DMS 273 (cell line): ENCODE measurements around the gene INO80.

Experiments
- DNase-seq: peaks from one replicate; lab custom pipeline; 2025; ENCODE audit not compliant: unreplicated experiment; lab: John Stamatoyannopoulos, UW

INO80 gene

DNA sequence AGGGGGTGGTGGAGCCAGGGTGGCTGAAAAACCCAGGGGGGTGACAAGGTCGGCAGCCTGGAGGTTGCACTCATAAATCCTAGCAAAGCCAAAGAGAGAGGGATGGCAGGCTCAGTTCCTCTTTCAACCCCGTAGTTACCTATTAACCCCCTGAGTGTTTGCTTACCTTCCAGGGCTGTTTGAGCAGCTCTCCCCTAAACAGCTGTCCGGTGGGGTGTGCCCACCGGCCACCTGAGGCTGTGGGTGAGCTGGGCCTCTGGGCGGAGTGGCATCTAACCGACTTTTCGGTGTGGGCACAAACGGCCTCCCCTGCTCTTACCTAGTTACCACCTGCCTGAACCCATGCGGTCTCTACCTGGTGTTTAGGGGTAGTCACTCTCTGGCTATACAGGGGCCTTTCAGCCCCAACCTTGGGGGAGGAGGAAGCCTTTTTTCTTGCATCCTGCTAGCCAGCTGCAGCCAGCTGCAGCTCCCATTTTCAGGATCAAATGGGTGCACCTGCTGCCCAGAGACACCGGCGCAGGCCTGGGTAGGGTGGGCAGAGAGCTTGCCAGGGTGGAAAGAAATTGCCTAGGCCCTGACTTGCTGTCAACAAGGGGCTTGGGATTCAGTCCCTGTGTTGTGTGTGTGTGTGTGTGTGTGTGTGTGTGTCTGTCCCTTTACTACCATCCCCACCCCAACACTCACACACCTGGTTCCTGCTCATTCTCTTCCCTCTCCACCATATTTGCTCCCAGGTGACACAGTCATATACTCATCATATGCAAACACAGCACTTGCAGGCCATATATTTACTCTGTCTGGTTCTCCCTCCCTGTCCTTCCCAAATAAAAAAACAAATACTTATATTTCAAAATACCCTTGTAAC lies 183.2 kb downstream of the INO80 start:
- DNase-seq, result no peak

DNA sequence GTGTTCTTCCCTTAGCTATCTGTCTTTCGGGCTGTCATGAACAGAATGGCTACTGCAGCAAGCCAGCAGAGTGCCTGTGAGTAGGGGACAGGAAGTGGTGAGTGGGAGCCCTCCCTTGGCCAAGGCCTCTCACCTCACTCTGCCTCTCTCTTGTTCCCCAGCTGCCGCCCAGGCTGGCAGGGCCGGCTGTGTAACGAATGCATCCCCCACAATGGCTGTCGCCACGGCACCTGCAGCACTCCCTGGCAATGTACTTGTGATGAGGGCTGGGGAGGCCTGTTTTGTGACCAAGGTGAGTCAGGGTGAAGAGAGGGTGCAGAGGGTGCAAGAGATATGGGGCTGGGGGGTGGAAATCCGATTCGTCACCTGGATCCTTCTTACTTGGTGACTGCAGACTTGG lies 183.9 kb downstream of the INO80 start:
- DNase-seq, result peak; percentile 30

DNA sequence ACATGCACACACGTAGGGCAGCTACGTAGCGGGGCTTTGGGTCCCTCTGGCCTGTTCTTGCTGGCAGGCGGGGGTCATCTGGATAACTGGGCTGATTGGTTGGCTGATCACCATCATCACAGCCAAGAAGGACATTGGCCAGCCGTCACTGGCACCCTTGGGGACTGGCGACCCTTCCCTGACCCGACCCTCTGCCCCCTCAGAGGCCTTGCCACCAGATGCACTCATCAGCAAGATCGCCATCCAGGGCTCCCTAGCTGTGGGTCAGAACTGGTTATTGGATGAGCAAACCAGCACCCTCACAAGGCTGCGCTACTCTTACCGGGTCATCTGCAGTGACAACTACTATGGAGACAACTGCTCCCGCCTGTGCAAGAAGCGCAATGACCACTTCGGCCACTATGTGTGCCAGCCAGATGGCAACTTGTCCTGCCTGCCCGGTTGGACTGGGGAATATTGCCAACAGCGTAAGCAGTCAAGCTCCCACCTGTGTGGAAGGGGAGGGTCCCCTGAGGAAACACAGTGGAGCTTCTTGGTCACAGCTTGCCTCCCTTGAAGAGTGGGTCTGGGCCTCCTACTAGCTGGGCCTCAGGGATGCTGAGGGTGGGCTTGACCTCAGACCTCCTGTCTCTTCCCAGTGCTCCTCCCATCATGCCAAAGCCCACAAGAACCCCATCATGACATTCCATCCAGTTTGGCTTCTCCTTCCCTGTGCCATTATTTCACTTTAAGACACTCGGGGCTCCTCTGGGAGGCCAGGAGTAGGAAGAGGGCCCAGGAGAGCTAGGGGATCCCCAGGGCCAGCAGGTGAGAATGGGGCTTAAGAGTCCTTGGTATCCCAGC lies 184.6 kb downstream of the INO80 start:
- no peak for DNase-seq

DNA sequence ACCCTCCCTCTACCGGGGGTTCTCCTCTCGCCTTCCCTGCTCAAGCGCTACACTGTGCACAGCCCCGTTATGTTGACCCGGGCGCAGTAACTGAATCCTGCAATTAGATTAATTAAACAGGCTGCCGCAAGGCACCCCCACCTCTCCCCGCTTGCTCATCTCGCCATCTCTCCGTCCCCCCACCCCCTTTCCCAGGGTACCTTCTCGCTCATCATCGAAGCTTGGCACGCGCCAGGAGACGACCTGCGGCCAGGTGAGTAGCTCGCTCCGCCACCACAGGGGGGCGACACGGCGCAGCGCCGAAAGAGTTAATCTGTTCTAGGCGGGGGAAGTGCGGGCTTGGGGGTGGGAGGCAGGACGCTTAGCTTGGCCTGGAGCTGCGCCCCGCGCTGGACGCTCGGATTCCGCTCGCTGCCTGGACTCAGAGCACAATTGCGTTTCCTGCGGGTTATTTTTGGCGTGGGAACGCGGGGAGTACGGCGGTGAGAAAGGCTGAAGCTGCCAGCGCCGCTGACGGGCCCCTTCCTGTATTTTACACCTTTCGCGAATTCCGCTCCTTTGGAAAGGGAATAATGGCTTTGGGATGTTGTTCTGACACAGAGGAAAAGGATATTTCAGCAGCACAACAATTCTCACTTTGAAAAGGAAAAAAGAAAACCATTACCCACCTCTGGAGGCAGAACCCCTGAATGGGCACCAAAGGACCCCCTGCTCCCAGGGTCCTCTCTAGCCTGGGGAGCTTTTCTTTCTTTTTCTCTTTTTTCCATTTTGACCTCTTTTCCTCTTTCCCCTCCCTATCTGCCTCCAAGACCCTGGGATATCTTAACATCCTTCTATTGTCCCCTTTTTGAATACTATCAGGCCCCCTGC lies 185.4 kb downstream of the INO80 start:
- DNase-seq, result peak; percentile 67

DNA sequence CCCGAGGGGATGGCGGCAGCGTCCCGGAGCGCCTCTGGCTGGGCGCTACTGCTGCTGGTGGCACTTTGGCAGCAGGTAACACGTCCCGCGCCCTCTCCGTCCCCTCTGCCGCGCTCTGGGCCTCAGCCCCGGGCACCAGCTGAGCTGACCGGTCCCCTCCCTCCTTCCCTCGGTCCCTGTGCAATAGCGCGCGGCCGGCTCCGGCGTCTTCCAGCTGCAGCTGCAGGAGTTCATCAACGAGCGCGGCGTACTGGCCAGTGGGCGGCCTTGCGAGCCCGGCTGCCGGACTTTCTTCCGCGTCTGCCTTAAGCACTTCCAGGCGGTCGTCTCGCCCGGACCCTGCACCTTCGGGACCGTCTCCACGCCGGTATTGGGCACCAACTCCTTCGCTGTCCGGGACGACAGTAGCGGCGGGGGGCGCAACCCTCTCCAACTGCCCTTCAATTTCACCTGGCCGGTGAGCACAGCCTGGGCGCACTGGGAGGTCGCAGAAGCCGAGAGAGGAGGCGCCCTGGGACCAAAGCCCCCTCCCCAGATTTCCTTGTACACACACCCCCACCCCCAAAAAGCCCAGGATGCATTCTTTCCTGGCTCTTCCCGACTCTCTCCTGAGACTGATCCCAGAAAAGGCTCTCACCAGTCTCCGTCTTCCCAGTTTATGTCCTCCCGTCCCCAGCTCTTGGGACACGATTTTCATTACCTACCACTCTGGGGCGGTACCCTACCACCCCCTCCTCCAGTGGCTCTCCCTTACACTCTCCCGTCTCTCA lies 186.2 kb downstream of the INO80 start:
- DNase-seq, result peak; percentile 62
